Neural progenitor cell (in vitro differentiated cells): Measurements from ENCODE around the gene SPRY1. TPM values are rescaled to one million over a fixed set of nuclear protein-coding genes. Genes with fewer than 3 reads are reported as not detected.

Experiments used
- DNase-seq: peaks from one replicate; pipeline ENCODE4 v3.0.0-alpha.2; 2016; ENCODE audit warnings: low spot score
- H2AFZ ChIP-seq: fragments of 200-600 bp; sonication (generic); replicated peaks from 2 replicates; pipeline ENCODE4 v1.6.1; 2016; ENCODE audit warnings: antibody characterized with exemption
- H3F3A ChIP-seq: fragments of 200-600 bp; sonication (generic); 2 replicates; pipeline ENCODE4 v1.6.1; 2016; ENCODE audit warnings: antibody characterized with exemption, low read depth
- H3K27ac ChIP-seq: fragments of 200-600 bp; sonication (generic); 2 replicates; pipeline ENCODE4 v1.5.1; 2016; ENCODE audit warnings: mild to moderate bottlenecking
- H3K27me3 ChIP-seq: fragments of 200-600 bp; sonication (generic); 2 replicates; pipeline ENCODE4 v1.6.1; 2016; ENCODE audit warnings: mild to moderate bottlenecking, moderate library complexity
- H3K36me3 ChIP-seq: fragments of 200-600 bp; sonication (generic); 2 replicates; pipeline ENCODE4 v1.5.1; 2016
- H3K4me1 ChIP-seq: fragments of 200-600 bp; sonication (generic); 2 replicates; pipeline ENCODE4 v1.6.1; 2016; ENCODE audit warnings: mixed run types
- H3K4me2 ChIP-seq: fragments of 200-600 bp; sonication (generic); 2 replicates; pipeline ENCODE4 v1.6.1; 2016
- H3K4me3 ChIP-seq: fragments of 200-600 bp; sonication (generic); 2 replicates; pipeline ENCODE4 v1.5.1; 2016
- H3K79me2 ChIP-seq: fragments of 200-600 bp; sonication (generic); 2 replicates; pipeline ENCODE4 v1.6.1; 2016; ENCODE audit warnings: low read depth
- H3K9ac ChIP-seq: fragments of 200-600 bp; sonication (generic); 2 replicates; pipeline ENCODE4 v1.6.1; 2016
- H3K9me3 ChIP-seq: fragments of 200-600 bp; sonication (generic); 2 replicates; pipeline ENCODE4 v1.5.1; 2016; ENCODE audit warnings: low read depth
- H4K20me1 ChIP-seq: fragments of 200-600 bp; sonication (generic); 2 replicates; pipeline ENCODE4 v1.6.1; 2016; ENCODE audit warnings: low read depth
- H3K27ac Mint-ChIP-seq: 3 replicates; pipeline ENCODE4 v1.8.0; 2021; ENCODE audit warnings: mixed read lengths
- H3K27me3 Mint-ChIP-seq: 2 replicates; pipeline ENCODE4 v1.8.0; 2022; ENCODE audit warnings: low read depth, mild to moderate bottlenecking, inconsistent platforms, moderate library complexity, mixed read lengths; ENCODE audit not compliant: insufficient read depth
- H3K36me3 Mint-ChIP-seq: 3 replicates; pipeline ENCODE4 v1.8.0; 2021; ENCODE audit warnings: mixed read lengths
- H3K4me1 Mint-ChIP-seq: 3 replicates; pipeline ENCODE4 v1.8.0; 2021; ENCODE audit warnings: mixed read lengths
- H3K4me3 Mint-ChIP-seq: 3 replicates; pipeline ENCODE4 v1.8.0; 2021; ENCODE audit warnings: mild to moderate bottlenecking, moderate library complexity, mixed read lengths
- H3K9me3 Mint-ChIP-seq: 3 replicates; pipeline ENCODE4 v1.8.0; 2020; ENCODE audit warnings: mixed read lengths
- CTCF ChIP-seq: fragments of 200-600 bp; sonication (generic); IDR thresholded peaks from 2 replicates; pipeline ENCODE4 v1.5.1; 2017; ENCODE audit warnings: antibody characterized with exemption, mild to moderate bottlenecking
- EZH2 ChIP-seq: fragments of 200-600 bp; sonication (generic); IDR thresholded peaks from 2 replicates; pipeline ENCODE4 v1.6.1; 2017; ENCODE audit warnings: antibody characterized with exemption, mild to moderate bottlenecking, moderate library complexity
- EZH2phosphoT487 ChIP-seq: fragments of 200-600 bp; sonication (generic); IDR thresholded peaks from 2 replicates; pipeline ENCODE4 v1.6.1; 2017; ENCODE audit warnings: antibody characterized with exemption
- total RNA-seq: library from RNA; depleted of rRNA; stranded (reverse); fragments of >200 nt; gene quantifications from 2 replicates; pipeline ENCODE4 v1.2.3, GENCODE V29; 2015; ENCODE audit warnings: low replicate concordance

Gene SPRY1
- total RNA-seq, 1 donor from 2014 or later = 35.9 TPM

GRCh38 chr4:123433976-123434375, 37.4 kb downstream of the SPRY1 start:
- Histone ChIP-seq H3K27ac (no peak overlapping the region), H3K4me2 (no peak overlapping the region), H4K20me1 (no peaks in the 10 kb centered on the region), H3F3A (no peaks in the 10 kb centered on the region), H3K4me3 (no peak overlapping the region), H3K4me1 (peaks cover 6% of the 10 kb centered on the region), H3K9ac (no peak overlapping the region), H3K9me3 (no peaks in the 10 kb centered on the region), H2AFZ (no peak overlapping the region), H3K27me3 (no peaks in the 10 kb centered on the region), H3K36me3 (no peaks in the 10 kb centered on the region), H3K79me2 (no peaks in the 10 kb centered on the region)
- H3K27ac Mint-ChIP-seq = no peak overlapping the region
- no peak for DNase-seq
- H3K4me1 Mint-ChIP-seq = no peaks in the 10 kb centered on the region
- H3K9me3 Mint-ChIP-seq = peaks cover 57% of the 10 kb centered on the region
- H3K36me3 Mint-ChIP-seq = peaks cover 39% of the 10 kb centered on the region
- no peak for TF ChIP-seq CTCF
- TF ChIP-seq EZH2 = no peak
- no peak for TF ChIP-seq EZH2phosphoT487
- H3K4me3 Mint-ChIP-seq = no peak overlapping the region
- peaks cover 6% of the 10 kb centered on the region for H3K27me3 Mint-ChIP-seq

- H3K27ac Mint-ChIP-seq = no peak overlapping the region
- peaks cover 6% of the 10 kb centered on the region for H3K4me1 ChIP-seq
Observed at GRCh38 chr4:123435246-123436113, 38.9 kb downstream of the SPRY1 start.

GRCh38 chr4:123438031-123438430, 41.4 kb downstream of the SPRY1 start:
- Histone ChIP-seq H3K9ac (no peak overlapping the region), H3K4me2 (no peak overlapping the region), H2AFZ (no peak overlapping the region), H3K4me1 (peaks cover 14% of the 10 kb centered on the region), H3K36me3 (no peaks in the 10 kb centered on the region), H3K27ac (no peak overlapping the region), H3K4me3 (no peak overlapping the region), H3F3A (peaks cover 4% of the 10 kb centered on the region), H3K27me3 (no peaks in the 10 kb centered on the region), H4K20me1 (no peaks in the 10 kb centered on the region), H3K79me2 (no peaks in the 10 kb centered on the region), H3K9me3 (no peaks in the 10 kb centered on the region)
- H3K4me1 Mint-ChIP-seq = peaks cover 10% of the 10 kb centered on the region
- no peak for DNase-seq
- peaks cover 2% of the 10 kb centered on the region for H3K27me3 Mint-ChIP-seq
- TF ChIP-seq CTCF (no peak), EZH2phosphoT487 (no peak), EZH2 (no peak)
- H3K36me3 Mint-ChIP-seq = peaks cover 27% of the 10 kb centered on the region
- peaks cover 42% of the 10 kb centered on the region for H3K9me3 Mint-ChIP-seq
- no peak overlapping the region for H3K4me3 Mint-ChIP-seq
- H3K27ac Mint-ChIP-seq = no peak overlapping the region

More at GRCh38 chr4:123435246-123436113, 38.9 kb downstream of the SPRY1 start:
- Histone ChIP-seq H4K20me1 (no peaks in the 10 kb centered on the region), H3K9me3 (no peaks in the 10 kb centered on the region), H3K4me3 (no peak overlapping the region), H3K9ac (no peak overlapping the region), H3F3A (no peaks in the 10 kb centered on the region), H2AFZ (no peak overlapping the region), H3K4me2 (no peak overlapping the region), H3K27me3 (no peaks in the 10 kb centered on the region), H3K27ac (no peak overlapping the region), H3K36me3 (no peaks in the 10 kb centered on the region), H3K79me2 (no peaks in the 10 kb centered on the region)
- Mint-ChIP-seq H3K4me1 (no peaks in the 10 kb centered on the region), H3K4me3 (no peak overlapping the region), H3K27me3 (peaks cover 2% of the 10 kb centered on the region), H3K9me3 (peaks cover 47% of the 10 kb centered on the region), H3K36me3 (peaks cover 33% of the 10 kb centered on the region)
- DNase-seq = no peak
- TF ChIP-seq CTCF (no peak), EZH2 (no peak), EZH2phosphoT487 (no peak)
